WTC11 (cell line): Measurements from ENCODE around the gene PCBP3.

Source experiments
- CREB1 ChIP-seq: sonication (generic); formaldehyde crosslinking; IDR thresholded peaks from 2 replicates; pipeline ENCODE4 v1.8.0; 2023; ENCODE audit warnings: mild to moderate bottlenecking, missing genetic modification reagents
- TP53 ChIP-seq: sonication (generic); formaldehyde crosslinking; IDR thresholded peaks from 2 replicates; pipeline ENCODE4 v1.8.1; 2023; ENCODE audit warnings: mild to moderate bottlenecking, missing genetic modification reagents
- ZNF138 ChIP-seq: sonication (generic); formaldehyde crosslinking; conservative IDR thresholded peaks from 2 replicates; pipeline ENCODE4 v1.8.1; 2022; ENCODE audit warnings: mild to moderate bottlenecking, moderate library complexity, missing genetic modification reagents
- TF ChIP-seq, protein P1 (sequence below): fragments of 200-600 bp; IDR thresholded peaks from 2 replicates; pipeline ENCODE4 v1.8.0; 2022; ENCODE audit warnings: antibody characterized with exemption
- TF ChIP-seq, protein P2 (sequence below): sonication (generic); formaldehyde crosslinking; IDR thresholded peaks from 2 replicates; pipeline ENCODE4 v1.8.0; 2022; ENCODE audit warnings: mild to moderate bottlenecking, missing genetic modification reagents
- TF ChIP-seq, protein P3 (sequence below): fragments of 250-450 bp; sonication (Bioruptor Pico); IDR thresholded peaks from 2 replicates; pipeline ENCODE4 v1.9.0; 2021; ENCODE audit warnings: mild to moderate bottlenecking, borderline replicate concordance

DNA sequence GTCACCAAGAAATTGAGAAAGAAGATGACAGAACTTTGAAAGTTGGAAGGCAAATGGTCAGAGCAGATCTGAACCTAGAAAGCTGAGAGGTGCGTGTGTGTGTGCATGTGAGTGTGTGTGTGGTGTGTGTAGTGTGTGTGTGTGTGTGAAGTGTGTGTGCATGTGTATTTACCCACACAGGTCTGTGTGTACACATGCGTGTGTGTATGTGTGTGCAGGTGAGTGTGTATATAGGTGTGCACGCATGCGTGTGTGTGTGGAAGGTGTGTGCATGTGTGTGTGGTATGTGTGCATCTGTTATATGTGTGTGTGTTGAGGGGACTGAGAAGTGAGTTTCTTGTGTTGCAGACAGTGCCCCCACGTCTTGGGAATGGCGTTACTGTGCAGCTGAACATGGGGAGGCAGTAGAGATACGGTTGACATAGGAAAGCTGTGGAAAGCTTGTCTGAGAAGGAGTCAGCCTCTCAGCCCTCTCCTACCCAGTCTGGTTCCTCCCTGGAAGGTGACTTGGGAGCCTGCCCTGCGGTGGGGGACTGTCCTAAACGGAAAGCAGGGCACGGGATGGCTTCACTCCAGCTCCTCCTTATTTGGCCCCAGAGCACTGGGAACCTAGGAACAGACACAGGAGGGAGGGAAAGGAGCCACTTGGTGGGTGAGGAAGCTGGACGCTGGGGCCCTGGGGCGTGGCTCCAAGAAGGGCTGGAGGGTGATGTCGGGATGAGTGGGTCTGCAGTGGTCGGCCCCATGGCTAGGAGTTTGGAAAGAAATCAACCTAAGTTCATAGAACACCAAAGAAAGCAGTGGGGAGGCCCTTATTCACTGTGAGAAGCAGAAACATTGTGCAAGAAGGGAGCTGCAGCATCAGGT, 97.2 kb downstream of the PCBP3 start:
- TF ChIP-seq, protein P1, sequence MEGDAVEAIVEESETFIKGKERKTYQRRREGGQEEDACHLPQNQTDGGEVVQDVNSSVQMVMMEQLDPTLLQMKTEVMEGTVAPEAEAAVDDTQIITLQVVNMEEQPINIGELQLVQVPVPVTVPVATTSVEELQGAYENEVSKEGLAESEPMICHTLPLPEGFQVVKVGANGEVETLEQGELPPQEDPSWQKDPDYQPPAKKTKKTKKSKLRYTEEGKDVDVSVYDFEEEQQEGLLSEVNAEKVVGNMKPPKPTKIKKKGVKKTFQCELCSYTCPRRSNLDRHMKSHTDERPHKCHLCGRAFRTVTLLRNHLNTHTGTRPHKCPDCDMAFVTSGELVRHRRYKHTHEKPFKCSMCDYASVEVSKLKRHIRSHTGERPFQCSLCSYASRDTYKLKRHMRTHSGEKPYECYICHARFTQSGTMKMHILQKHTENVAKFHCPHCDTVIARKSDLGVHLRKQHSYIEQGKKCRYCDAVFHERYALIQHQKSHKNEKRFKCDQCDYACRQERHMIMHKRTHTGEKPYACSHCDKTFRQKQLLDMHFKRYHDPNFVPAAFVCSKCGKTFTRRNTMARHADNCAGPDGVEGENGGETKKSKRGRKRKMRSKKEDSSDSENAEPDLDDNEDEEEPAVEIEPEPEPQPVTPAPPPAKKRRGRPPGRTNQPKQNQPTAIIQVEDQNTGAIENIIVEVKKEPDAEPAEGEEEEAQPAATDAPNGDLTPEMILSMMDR = no peak
- TF ChIP-seq, protein P2, sequence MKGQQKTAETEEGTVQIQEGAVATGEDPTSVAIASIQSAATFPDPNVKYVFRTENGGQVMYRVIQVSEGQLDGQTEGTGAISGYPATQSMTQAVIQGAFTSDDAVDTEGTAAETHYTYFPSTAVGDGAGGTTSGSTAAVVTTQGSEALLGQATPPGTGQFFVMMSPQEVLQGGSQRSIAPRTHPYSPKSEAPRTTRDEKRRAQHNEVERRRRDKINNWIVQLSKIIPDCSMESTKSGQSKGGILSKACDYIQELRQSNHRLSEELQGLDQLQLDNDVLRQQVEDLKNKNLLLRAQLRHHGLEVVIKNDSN (CRISPR knock-in tag) = no peak
- TF ChIP-seq CREB1 (CRISPR knock-in tag) (no peak), ZNF138 (CRISPR knock-in tag) (no peak), TP53 (CRISPR knock-in tag) (no peak)
- TF ChIP-seq, protein P3, sequence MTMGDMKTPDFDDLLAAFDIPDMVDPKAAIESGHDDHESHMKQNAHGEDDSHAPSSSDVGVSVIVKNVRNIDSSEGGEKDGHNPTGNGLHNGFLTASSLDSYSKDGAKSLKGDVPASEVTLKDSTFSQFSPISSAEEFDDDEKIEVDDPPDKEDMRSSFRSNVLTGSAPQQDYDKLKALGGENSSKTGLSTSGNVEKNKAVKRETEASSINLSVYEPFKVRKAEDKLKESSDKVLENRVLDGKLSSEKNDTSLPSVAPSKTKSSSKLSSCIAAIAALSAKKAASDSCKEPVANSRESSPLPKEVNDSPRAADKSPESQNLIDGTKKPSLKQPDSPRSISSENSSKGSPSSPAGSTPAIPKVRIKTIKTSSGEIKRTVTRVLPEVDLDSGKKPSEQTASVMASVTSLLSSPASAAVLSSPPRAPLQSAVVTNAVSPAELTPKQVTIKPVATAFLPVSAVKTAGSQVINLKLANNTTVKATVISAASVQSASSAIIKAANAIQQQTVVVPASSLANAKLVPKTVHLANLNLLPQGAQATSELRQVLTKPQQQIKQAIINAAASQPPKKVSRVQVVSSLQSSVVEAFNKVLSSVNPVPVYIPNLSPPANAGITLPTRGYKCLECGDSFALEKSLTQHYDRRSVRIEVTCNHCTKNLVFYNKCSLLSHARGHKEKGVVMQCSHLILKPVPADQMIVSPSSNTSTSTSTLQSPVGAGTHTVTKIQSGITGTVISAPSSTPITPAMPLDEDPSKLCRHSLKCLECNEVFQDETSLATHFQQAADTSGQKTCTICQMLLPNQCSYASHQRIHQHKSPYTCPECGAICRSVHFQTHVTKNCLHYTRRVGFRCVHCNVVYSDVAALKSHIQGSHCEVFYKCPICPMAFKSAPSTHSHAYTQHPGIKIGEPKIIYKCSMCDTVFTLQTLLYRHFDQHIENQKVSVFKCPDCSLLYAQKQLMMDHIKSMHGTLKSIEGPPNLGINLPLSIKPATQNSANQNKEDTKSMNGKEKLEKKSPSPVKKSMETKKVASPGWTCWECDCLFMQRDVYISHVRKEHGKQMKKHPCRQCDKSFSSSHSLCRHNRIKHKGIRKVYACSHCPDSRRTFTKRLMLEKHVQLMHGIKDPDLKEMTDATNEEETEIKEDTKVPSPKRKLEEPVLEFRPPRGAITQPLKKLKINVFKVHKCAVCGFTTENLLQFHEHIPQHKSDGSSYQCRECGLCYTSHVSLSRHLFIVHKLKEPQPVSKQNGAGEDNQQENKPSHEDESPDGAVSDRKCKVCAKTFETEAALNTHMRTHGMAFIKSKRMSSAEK (CRISPR knock-in tag) = no peak
